ENCODE data around the gene RFPL4A. TPM values are rescaled to one million over a fixed set of nuclear protein-coding genes. Genes with fewer than 3 reads are reported as not detected.
A peak's percentile ranks its signal among the peaks of the same experiment; 100 is the strongest.

RFPL4A gene
- polyA plus RNA-seq, 4 donors, result 0.10 TPM; not detected in 3

DNA sequence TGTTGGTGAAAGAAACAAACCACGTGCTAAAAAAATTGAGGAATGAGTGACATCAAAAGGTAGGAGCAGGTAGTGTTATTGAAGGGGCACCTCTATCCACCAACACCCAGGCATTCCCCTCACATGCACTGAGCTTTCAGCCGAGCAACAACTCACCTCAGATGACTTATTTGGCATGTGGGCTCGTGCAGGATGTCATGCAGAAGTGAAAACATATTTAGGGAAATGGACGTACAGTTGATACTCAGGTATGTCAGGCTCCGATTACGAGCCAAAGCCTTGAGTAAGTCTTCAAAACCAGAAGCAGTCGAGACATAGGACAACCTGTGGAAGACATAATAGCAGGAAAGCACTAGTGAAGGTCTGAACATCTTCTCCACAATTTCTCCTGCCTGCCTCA lies 42.5 kb downstream of the RFPL4A start:
- DNase-seq (ENCODE audit: low read depth in 4 of 4, low spot score in 3 of 4), result no peak

DNA sequence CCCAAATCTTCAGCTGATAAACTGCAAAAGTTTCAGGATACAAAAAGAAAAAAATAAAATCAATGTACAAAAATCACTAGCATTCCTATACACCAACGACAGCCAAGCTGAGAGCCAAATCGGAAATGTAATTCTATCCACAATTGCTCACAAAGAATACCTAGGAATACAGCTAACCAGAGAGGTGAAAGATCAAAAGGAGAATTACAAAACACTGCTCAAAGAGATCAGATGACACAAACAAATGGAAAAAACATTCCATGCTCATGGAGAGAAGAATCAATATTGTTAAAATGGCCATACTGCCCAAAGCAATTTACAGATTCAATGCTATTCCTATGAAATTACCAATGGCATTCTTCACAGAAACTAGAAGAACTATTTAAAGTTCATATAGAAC lies 43.4 kb downstream of the RFPL4A start:
- DNase-seq (ENCODE audit: low read depth in 4 of 4, low spot score in 3 of 4), result no peak

DNA sequence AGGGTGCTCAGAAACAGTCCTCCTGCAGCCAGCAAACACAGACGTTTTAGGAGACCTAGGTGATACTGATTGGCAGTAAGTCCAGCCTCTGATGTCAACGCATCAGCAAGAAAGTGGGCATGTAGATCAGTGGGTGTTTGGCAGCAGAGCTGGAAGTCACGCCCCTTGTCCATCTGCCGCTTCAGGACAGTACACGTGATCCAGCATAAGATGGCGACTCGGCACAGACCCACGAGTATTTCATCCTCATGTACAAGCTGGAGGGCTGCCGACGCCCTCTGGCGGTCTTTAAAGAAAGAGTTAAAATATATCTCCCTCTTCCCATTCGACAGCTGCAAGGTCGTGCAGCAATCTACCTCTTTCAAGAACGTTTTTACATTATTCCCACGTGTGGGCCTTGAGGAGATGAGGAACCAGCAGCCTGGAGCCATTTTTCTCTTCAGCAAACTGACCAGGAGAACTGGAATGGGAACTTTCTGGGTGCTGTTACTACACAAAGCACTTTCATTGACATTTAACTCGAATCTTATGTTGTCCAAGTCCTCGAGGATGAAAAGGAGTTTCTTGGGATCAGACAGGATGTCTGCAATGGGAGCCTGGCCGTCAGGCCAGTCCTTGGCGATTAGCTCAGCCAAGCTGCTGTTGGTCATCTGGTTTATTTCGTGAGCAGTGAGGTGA lies 50.6 kb downstream of the RFPL4A start:
- peak; percentile 10 to 13 (median 12) for DNase-seq (ENCODE audit: low read depth in 4 of 4, low spot score in 3 of 4)

- no peak for DNase-seq (ENCODE audit: low read depth in 4 of 4, low spot score in 3 of 4)
These were observed 52.4 kb downstream of the RFPL4A start for GRCh38 chr19:55811340-55811739.

DNA sequence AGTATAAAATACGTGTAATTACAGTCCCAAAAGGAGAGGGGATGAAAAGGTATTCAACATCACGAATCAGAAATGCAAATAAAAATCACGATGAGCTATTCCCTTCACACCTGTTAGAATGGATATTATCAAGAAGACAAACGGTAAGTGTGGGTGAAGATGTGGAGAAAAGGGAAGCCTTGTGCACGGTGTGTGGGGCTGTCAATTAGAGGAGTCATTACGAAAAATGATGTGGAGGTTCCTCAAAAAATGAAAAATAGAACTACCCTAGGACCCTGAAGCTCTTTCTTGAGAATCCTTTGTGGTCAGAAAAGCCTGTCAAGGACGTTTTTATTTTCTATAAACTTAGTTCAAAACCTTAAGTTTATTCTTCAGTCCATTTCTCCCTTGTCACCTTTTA lies 53.6 kb downstream of the RFPL4A start:
- DNase-seq (ENCODE audit: low read depth in 4 of 4, low spot score in 3 of 4), result no peak

Other genes with a start within 250 kb of the RFPL4A start
- gene SBK2, start 222.0 kb upstream of the RFPL4A start, polyA plus RNA-seq (ENCODE audit: insufficient read length in 4 of 4), result under 1 TPM; 0.62 to 0.97 (median 0.67) TPM
- gene SBK3, start 213.6 kb upstream of the RFPL4A start, polyA plus RNA-seq (ENCODE audit: insufficient read length in 4 of 4), result under 1 TPM in 2 of 4 donors, not detected in 2; 0.13 to 0.28 TPM
- 10 to 100 TPM; 14.4 to 21.1 (median 18.3) TPM for gene ZNF579, start 178.2 kb upstream of the RFPL4A start, polyA plus RNA-seq (ENCODE audit: insufficient read length in 4 of 4)
- gene FIZ1, start 159.6 kb upstream of the RFPL4A start, polyA plus RNA-seq (ENCODE audit: insufficient read length in 4 of 4), result 10 to 100 TPM; 19.6 to 23.0 (median 20.3) TPM
- gene ZNF524, start 158.8 kb upstream of the RFPL4A start, polyA plus RNA-seq (ENCODE audit: insufficient read length in 4 of 4), result 10 to 100 TPM in 1 of 4 donors, 1 to 10 TPM in 3; 7.7 to 12.0 (median 8.8) TPM
- gene ZNF865, start 153.4 kb upstream of the RFPL4A start, polyA plus RNA-seq (ENCODE audit: insufficient read length in 4 of 4), result 10 to 100 TPM in 1 of 4 donors, 1 to 10 TPM in 3; 7.3 to 12.7 (median 7.8) TPM
- gene ZNF784, start 134.5 kb upstream of the RFPL4A start, polyA plus RNA-seq (ENCODE audit: insufficient read length in 4 of 4), result 10 to 100 TPM in 3 of 4 donors, 1 to 10 TPM in 1; 9.2 to 13.5 (median 11.2) TPM
- gene ZNF580, start 118.1 kb upstream of the RFPL4A start, polyA plus RNA-seq (ENCODE audit: insufficient read length in 4 of 4), result 10 to 100 TPM; 37.9 to 49.7 (median 43.6) TPM
- 10 to 100 TPM; 24.0 to 35.7 (median 25.6) TPM for gene ZNF581, start 115.4 kb upstream of the RFPL4A start, polyA plus RNA-seq (ENCODE audit: insufficient read length in 4 of 4)
- gene CCDC106, start 110.9 kb upstream of the RFPL4A start, polyA plus RNA-seq (ENCODE audit: insufficient read length in 4 of 4), result 10 to 100 TPM; 19.5 to 26.7 (median 21.3) TPM
- gene U2AF2, start 104.1 kb upstream of the RFPL4A start, polyA plus RNA-seq (ENCODE audit: insufficient read length in 4 of 4), result 100 to 1,000 TPM; 178 to 218 (median 182) TPM
- gene EPN1, start 83.9 kb upstream of the RFPL4A start, polyA plus RNA-seq (ENCODE audit: insufficient read length in 4 of 4), result 100 to 1,000 TPM in 3 of 4 donors, 10 to 100 TPM in 1; 90.2 to 163 (median 102) TPM
- under 1 TPM in 1 of 4 donors, not detected in 3; 0.05 TPM for gene NLRP9, start 20.7 kb upstream of the RFPL4A start, polyA plus RNA-seq (ENCODE audit: insufficient read length in 4 of 4)
- under 1 TPM in 1 of 4 donors, not detected in 3; 0.30 TPM for gene RFPL4AL1, start 10.0 kb downstream of the RFPL4A start, polyA plus RNA-seq (ENCODE audit: insufficient read length in 4 of 4)
- under 1 TPM; 0.07 to 0.22 (median 0.16) TPM for gene NLRP11, start 72.9 kb downstream of the RFPL4A start, polyA plus RNA-seq (ENCODE audit: insufficient read length in 4 of 4)
- gene NLRP4, start 77.4 kb downstream of the RFPL4A start, polyA plus RNA-seq (ENCODE audit: insufficient read length in 4 of 4), result not detected
- gene NLRP13, start 173.2 kb downstream of the RFPL4A start, polyA plus RNA-seq (ENCODE audit: insufficient read length in 4 of 4), result not detected
- under 1 TPM in 1 of 4 donors, not detected in 3; 0.03 TPM for gene NLRP8, start 188.7 kb downstream of the RFPL4A start, polyA plus RNA-seq (ENCODE audit: insufficient read length in 4 of 4)
- under 1 TPM in 1 of 4 donors, not detected in 3; 0.06 TPM for gene NLRP5, start 227.7 kb downstream of the RFPL4A start, polyA plus RNA-seq (ENCODE audit: insufficient read length in 4 of 4)

Measured in right renal pelvis (tissue), 4 donors.